Measurements from ENCODE around the gene USP5. TPM values are rescaled to one million over a fixed set of nuclear protein-coding genes. Genes with fewer than 3 reads are reported as not detected.

USP5 gene
- total and polyA plus RNA-seq, 9 donors, result 13.9 to 84.3 (median 54.9) TPM

GRCh38 chr12:6825398-6826124 lies 26.4 kb upstream of the USP5 start:
- TF ChIP-seq CTCF (IDR thresholded peaks at IDR 0.05) (peak; percentile 87 to 91 (median 89)), EP300 (IDR thresholded peaks at IDR 0.05) (no peak)
- Histone ChIP-seq H3K4me3 (peak overlapping the region; percentile 22), H3K9me3 (no peaks in the 10 kb centered on the region), H3K4me1 (ENCODE audit: insufficient read depth) (peaks cover 14% of the 10 kb centered on the region), H3K27me3 (no peaks in the 10 kb centered on the region), H3K27ac (no peak overlapping the region), H3K36me3 (no peaks in the 10 kb centered on the region)
- intact Hi-C loops (cut with DNase I), result loop anchor here in 3 of 4 donors (5.0 kb wide), 3 partner anchors 73 to 208 kb away; partner anchors contain the start of gene MLF2 (in 2 of the 3)
- 5 to 7% (median 6%) methylated on average over 19 of the region's 19 CpGs for WGBS, 3 donors
- DNase-seq, result peak; percentile 73 to 91 (median 90)

- WGBS, 3 donors, result 74 to 79% (median 76%) methylated on average over 17 of the region's 17 CpGs
- Histone ChIP-seq H3K36me3 (no peaks in the 10 kb centered on the region), H3K27ac (no peak overlapping the region), H3K27me3 (no peaks in the 10 kb centered on the region), H3K4me3 (no peak overlapping the region), H3K4me1 (ENCODE audit: insufficient read depth) (peaks cover 11% of the 10 kb centered on the region), H3K9me3 (no peaks in the 10 kb centered on the region)
- TF ChIP-seq POLR2A (IDR thresholded peaks at IDR 0.05), result no peak
- TF ChIP-seq EP300 (IDR thresholded peaks at IDR 0.05), result no peak
- no peak for TF ChIP-seq CTCF (IDR thresholded peaks at IDR 0.05)
- peak in 1 of 5 donors; percentile 45 for DNase-seq
- intact Hi-C loops (cut with DNase I), result loop anchor here in 3 of 4 donors (5.0 kb wide), 3 partner anchors 74 to 209 kb away; partner anchors contain the start of gene MLF2 (in 2 of the 3)
Measured at GRCh38 chr12:6826125-6826733, 25.7 kb upstream of the USP5 start.

GRCh38 chr12:6826734-6827436 lies 25.1 kb upstream of the USP5 start:
- intact Hi-C loops (cut with DNase I), result loop anchor here in 3 of 4 donors (5.0 kb wide), 3 partner anchors 75 to 210 kb away; partner anchors contain the start of gene MLF2 (in 2 of the 3)
- 58 to 77% (median 60%) methylated on average over 20 to 22 of the region's 22 CpGs for WGBS, 3 donors
- Histone ChIP-seq H3K36me3 (no peaks in the 10 kb centered on the region), H3K4me1 (ENCODE audit: insufficient read depth) (peaks cover 8% of the 10 kb centered on the region), H3K4me3 (no peak overlapping the region), H3K27ac (peak overlapping the region in 1 of 2 donors; percentile 26), H3K9me3 (no peaks in the 10 kb centered on the region), H3K27me3 (no peaks in the 10 kb centered on the region)
- DNase-seq, result peak in 4 of 5 donors; percentile 32 to 52 (median 46)
- TF ChIP-seq POLR2A (IDR thresholded peaks at IDR 0.05) (no peak), CTCF (IDR thresholded peaks at IDR 0.05) (no peak), EP300 (IDR thresholded peaks at IDR 0.05) (no peak)

GRCh38 chr12:6827437-6827911 lies 24.5 kb upstream of the USP5 start:
- peak; percentile 88 to 94 (median 90) for DNase-seq
- Histone ChIP-seq H3K4me1 (ENCODE audit: insufficient read depth) (peaks cover 8% of the 10 kb centered on the region), H3K27me3 (no peaks in the 10 kb centered on the region), H3K36me3 (no peaks in the 10 kb centered on the region), H3K9me3 (no peaks in the 10 kb centered on the region), H3K27ac (peak overlapping the region in 1 of 2 donors; percentile 26), H3K4me3 (peak overlapping the region; percentile 18)
- WGBS, 3 donors, result 0 to 5% (median 3%) methylated on average over 7 to 8 of the region's 8 CpGs
- TF ChIP-seq CTCF (IDR thresholded peaks at IDR 0.05), result no peak
- peak; percentile 15 for TF ChIP-seq POLR2A (IDR thresholded peaks at IDR 0.05)
- intact Hi-C loops (cut with DNase I), result loop anchor here in 3 of 4 donors (5.0 kb wide), 3 partner anchors 75 to 210 kb away; partner anchors contain the start of gene MLF2 (in 2 of the 3)
